K562 (cell line): ENCODE results near the gene SCFD2. TPM values are rescaled to one million over a fixed set of nuclear protein-coding genes. Genes with fewer than 3 reads are reported as not detected.
A peak's percentile ranks its signal among the peaks of the same experiment; 100 is the strongest.

ENCODE experiments used
- MTA2 ChIP-seq: fragments of 450-650 bp; IDR thresholded peaks from 2 replicates; pipeline ENCODE4 v1.6.1; 2016; ENCODE audit warnings: low read depth
- NBN ChIP-seq: fragments of 450-650 bp; IDR thresholded peaks from 2 replicates; pipeline ENCODE4 v1.6.1; 2016; ENCODE audit warnings: low read depth, mild to moderate bottlenecking
- POLR2AphosphoS5 ChIP-seq: IDR thresholded peaks from 2 replicates; pipeline ENCODE4 v1.6.1; 2011; ENCODE audit warnings: mild to moderate bottlenecking, low read depth, low read length, moderate library complexity; ENCODE audit not compliant: control insufficient read depth, insufficient read depth
- ZKSCAN3 ChIP-seq: fragments of 250-450 bp; sonication (Bioruptor Pico); IDR thresholded peaks from 2 replicates; pipeline ENCODE4 v1.4.0; 2020
- ZNF143 ChIP-seq: sonication (generic); formaldehyde crosslinking; IDR thresholded peaks from 2 replicates; pipeline ENCODE4 v1.9.0; 2022; ENCODE audit warnings: mild to moderate bottlenecking, missing genetic modification reagents
- ZNF444 ChIP-seq: fragments of 250-450 bp; sonication (Bioruptor Pico); IDR thresholded peaks from 2 replicates; pipeline ENCODE4 v1.4.0; 2020; ENCODE audit warnings: mild to moderate bottlenecking, moderate library complexity
- ZNF584 ChIP-seq: fragments of 200-800 bp; sonication (Bioruptor generic); IDR thresholded peaks from 2 replicates; pipeline ENCODE4 v1.6.1; 2016; ENCODE audit warnings: low read depth, mild to moderate bottlenecking, missing genetic modification characterization, missing compliant biosample characterization
- polyA plus RNA-seq, 8 experiments: library from polyadenylated mRNA; depleted of rRNA in 4 of 8; stranded (reverse) in 5 of 8; unstranded in 3 of 8; fragments of >200 nt; fragmentation: Nextera tagmentation in 2 of 8; fragmentation: Illumina TruSeq in 1 of 8; extraction: Ambion mirVana in 2 of 8; extraction: Trizol in 1 of 8; gene quantifications; 2 replicates each; pipeline versions ENCODE4 v1.2.1 to v1.2.3, GENCODE V29; 2011 to 2014; ENCODE audit warnings: inconsistent platforms in 1 of 8, missing spikeins in 1 of 8
- total RNA-seq, 7 experiments: library from RNA; depleted of rRNA in 6 of 7; stranded (reverse); fragments of >200 nt in 6 of 7; fragmentation: Illumina TruSeq in 2 of 7; extraction: Trizol in 2 of 7; gene quantifications; 2 replicates each; pipeline versions ENCODE4 v1.2.1 to v1.2.3, GENCODE V29; 2011 to 2021; ENCODE audit warnings: low replicate concordance in 1 of 7
- TF ChIP-seq, protein P1 (sequence below), 2 experiments: fragments of 150-350 bp in 1 of 2; IDR thresholded peaks; 2 replicates each; pipeline ENCODE4 v1.6.1; 2012 to 2016; ENCODE audit warnings: low read depth in 2 of 2, low read length in 2 of 2, mild to moderate bottlenecking in 1 of 2, moderate library complexity in 1 of 2
- TF ChIP-seq, protein P2 (sequence below): fragments of 450-650 bp; IDR thresholded peaks from 2 replicates; pipeline ENCODE4 v1.7.0; 2016; ENCODE audit warnings: borderline replicate concordance
- TF ChIP-seq, protein P3 (sequence below): fragments of 250-450 bp; sonication (Bioruptor Pico); IDR thresholded peaks from 2 replicates; pipeline ENCODE4 v1.8.0; 2022; ENCODE audit warnings: inconsistent platforms

Gene SCFD2
- total and polyA plus RNA-seq, 9 of the 15 experiments (the other 6 are each of a cell fraction or from before 2014, with no cell fraction given), result 5.7 to 30.3 (median 22.8) TPM

DNA sequence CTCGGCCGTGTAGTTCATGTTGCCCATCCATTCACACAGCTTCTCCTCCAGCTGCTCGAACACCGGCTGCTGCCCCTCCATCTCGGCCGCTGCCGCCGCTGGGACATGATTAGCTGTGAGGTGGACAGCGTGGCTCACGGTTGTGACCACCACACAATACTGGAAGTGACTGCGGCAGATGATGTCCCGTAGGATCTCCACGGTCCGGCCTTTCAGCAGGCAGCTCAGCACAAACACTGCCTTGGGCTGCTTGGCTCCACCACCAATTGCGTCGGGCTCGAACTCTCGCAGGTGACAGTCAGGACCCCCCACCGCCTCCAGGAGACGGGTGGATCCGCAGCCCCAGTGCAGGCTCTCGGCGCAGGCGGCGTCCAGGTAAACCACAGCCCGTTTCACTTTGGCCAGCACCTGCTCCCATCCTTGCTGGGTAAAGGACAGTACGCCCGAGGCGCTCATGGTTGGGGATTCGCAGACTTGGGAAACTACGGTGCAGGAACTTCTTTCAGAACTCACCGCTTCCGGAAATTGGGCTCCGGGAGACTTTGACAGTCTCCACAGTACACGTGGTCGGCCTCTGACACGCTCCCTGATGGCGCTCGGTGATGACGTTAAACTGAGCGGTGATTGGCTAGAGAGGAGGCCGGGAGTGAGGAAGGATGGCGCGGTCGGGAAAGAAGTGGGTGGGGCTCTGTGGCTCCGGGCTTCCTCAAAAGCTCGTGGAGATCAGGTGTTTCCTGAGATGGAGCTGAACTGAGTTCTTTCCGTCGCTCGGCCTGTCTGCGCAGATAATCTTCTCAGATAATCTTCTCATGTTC lies at the start of gene SCFD2 (continued):
- TF ChIP-seq, protein P1, sequence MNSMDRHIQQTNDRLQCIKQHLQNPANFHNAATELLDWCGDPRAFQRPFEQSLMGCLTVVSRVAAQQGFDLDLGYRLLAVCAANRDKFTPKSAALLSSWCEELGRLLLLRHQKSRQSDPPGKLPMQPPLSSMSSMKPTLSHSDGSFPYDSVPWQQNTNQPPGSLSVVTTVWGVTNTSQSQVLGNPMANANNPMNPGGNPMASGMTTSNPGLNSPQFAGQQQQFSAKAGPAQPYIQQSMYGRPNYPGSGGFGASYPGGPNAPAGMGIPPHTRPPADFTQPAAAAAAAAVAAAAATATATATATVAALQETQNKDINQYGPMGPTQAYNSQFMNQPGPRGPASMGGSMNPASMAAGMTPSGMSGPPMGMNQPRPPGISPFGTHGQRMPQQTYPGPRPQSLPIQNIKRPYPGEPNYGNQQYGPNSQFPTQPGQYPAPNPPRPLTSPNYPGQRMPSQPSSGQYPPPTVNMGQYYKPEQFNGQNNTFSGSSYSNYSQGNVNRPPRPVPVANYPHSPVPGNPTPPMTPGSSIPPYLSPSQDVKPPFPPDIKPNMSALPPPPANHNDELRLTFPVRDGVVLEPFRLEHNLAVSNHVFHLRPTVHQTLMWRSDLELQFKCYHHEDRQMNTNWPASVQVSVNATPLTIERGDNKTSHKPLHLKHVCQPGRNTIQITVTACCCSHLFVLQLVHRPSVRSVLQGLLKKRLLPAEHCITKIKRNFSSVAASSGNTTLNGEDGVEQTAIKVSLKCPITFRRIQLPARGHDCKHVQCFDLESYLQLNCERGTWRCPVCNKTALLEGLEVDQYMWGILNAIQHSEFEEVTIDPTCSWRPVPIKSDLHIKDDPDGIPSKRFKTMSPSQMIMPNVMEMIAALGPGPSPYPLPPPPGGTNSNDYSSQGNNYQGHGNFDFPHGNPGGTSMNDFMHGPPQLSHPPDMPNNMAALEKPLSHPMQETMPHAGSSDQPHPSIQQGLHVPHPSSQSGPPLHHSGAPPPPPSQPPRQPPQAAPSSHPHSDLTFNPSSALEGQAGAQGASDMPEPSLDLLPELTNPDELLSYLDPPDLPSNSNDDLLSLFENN (IDR thresholded peaks at IDR 0.05; ENCODE audit: low read depth in 2 of 2, low read length in 2 of 2), result 0 out of 4 replicates have a peak, but pooled peaks of 1 of the 2 experiments have one; percentile 15
- TF ChIP-seq ZNF143 (CRISPR knock-in tag) (no peak), NBN (peak; percentile 43; the same call in 1 of the 2 replicates), MTA2 (no peak), ZNF444 (CRISPR knock-in tag) (no peak), POLR2AphosphoS5 (no peak; the same call in 1 of the 2 replicates), ZKSCAN3 (no peak), ZNF584 (no peak)
- TF ChIP-seq, protein P2, sequence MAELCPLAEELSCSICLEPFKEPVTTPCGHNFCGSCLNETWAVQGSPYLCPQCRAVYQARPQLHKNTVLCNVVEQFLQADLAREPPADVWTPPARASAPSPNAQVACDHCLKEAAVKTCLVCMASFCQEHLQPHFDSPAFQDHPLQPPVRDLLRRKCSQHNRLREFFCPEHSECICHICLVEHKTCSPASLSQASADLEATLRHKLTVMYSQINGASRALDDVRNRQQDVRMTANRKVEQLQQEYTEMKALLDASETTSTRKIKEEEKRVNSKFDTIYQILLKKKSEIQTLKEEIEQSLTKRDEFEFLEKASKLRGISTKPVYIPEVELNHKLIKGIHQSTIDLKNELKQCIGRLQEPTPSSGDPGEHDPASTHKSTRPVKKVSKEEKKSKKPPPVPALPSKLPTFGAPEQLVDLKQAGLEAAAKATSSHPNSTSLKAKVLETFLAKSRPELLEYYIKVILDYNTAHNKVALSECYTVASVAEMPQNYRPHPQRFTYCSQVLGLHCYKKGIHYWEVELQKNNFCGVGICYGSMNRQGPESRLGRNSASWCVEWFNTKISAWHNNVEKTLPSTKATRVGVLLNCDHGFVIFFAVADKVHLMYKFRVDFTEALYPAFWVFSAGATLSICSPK, result no peak
- TF ChIP-seq, protein P3, sequence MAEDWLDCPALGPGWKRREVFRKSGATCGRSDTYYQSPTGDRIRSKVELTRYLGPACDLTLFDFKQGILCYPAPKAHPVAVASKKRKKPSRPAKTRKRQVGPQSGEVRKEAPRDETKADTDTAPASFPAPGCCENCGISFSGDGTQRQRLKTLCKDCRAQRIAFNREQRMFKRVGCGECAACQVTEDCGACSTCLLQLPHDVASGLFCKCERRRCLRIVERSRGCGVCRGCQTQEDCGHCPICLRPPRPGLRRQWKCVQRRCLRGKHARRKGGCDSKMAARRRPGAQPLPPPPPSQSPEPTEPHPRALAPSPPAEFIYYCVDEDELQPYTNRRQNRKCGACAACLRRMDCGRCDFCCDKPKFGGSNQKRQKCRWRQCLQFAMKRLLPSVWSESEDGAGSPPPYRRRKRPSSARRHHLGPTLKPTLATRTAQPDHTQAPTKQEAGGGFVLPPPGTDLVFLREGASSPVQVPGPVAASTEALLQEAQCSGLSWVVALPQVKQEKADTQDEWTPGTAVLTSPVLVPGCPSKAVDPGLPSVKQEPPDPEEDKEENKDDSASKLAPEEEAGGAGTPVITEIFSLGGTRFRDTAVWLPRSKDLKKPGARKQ (CRISPR knock-in tag), result no peak
